GM12801 (cell line): ENCODE measurements around the gene RAB1B.

Source experiments
- TF ChIP-seq, protein P1 (sequence below): IDR thresholded peaks from one replicate; pipeline ENCODE4 v1.5.1; 2011; ENCODE audit warnings: control low read depth; ENCODE audit not compliant: insufficient read length; ENCODE audit errors: extremely low read depth

The RAB1B gene

GRCh38 chr11:66239998-66240780, 28.2 kb upstream of the RAB1B start:
- TF ChIP-seq, protein P1, sequence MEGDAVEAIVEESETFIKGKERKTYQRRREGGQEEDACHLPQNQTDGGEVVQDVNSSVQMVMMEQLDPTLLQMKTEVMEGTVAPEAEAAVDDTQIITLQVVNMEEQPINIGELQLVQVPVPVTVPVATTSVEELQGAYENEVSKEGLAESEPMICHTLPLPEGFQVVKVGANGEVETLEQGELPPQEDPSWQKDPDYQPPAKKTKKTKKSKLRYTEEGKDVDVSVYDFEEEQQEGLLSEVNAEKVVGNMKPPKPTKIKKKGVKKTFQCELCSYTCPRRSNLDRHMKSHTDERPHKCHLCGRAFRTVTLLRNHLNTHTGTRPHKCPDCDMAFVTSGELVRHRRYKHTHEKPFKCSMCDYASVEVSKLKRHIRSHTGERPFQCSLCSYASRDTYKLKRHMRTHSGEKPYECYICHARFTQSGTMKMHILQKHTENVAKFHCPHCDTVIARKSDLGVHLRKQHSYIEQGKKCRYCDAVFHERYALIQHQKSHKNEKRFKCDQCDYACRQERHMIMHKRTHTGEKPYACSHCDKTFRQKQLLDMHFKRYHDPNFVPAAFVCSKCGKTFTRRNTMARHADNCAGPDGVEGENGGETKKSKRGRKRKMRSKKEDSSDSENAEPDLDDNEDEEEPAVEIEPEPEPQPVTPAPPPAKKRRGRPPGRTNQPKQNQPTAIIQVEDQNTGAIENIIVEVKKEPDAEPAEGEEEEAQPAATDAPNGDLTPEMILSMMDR, result no peak

DNA sequence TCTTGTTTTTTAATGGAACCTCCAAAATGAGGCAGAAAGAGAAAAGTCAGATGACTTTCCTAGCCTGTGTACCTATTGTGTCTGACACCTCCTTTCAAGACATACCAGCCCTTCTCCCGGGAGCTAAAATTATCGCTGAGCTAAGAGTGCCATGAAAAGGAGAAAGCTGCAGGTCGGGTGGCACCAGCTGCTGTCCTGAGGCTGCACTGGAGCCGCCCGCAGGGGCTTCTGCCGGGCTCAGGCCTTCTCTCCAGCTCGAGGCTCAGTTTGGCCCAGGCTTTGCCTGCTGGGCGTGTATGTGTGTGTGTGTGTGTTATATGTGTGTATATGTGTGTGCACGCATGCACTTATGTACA, 27.7 kb upstream of the RAB1B start:
- TF ChIP-seq, protein P1, result no peak

DNA sequence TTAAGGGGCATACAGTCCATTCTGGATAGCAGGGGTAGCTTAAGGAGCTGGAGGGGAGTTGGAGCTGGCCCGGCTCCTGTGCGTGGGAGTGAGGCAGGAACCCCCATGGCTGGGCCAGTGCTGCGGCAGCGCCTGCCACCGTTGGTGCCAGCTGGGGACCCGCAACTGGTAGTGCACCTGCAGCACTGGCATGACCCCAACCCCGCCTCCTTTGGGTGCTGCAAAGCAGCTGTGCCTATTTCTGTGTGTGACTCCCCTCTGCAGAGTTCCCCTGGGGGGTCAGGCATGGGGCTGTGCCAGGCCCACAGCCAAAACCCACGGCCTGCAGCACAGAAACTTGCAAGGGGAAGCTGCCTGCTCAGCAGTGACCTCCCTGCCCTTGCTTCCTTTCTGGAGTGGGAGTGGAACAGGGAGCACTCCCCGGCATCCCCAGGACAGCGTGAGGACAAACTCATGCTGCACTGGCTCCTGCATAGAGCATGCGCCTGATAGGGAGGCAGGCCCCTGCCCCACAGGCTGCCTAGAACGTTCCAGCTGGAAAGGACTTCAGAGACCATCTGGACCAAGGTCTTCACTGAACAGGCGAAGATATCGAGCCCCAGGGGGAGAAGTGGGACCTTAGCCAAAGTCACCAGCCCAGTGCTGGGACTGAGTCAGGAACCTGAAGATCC, 26.2 kb upstream of the RAB1B start:
- TF ChIP-seq, protein P1, result no peak

DNA sequence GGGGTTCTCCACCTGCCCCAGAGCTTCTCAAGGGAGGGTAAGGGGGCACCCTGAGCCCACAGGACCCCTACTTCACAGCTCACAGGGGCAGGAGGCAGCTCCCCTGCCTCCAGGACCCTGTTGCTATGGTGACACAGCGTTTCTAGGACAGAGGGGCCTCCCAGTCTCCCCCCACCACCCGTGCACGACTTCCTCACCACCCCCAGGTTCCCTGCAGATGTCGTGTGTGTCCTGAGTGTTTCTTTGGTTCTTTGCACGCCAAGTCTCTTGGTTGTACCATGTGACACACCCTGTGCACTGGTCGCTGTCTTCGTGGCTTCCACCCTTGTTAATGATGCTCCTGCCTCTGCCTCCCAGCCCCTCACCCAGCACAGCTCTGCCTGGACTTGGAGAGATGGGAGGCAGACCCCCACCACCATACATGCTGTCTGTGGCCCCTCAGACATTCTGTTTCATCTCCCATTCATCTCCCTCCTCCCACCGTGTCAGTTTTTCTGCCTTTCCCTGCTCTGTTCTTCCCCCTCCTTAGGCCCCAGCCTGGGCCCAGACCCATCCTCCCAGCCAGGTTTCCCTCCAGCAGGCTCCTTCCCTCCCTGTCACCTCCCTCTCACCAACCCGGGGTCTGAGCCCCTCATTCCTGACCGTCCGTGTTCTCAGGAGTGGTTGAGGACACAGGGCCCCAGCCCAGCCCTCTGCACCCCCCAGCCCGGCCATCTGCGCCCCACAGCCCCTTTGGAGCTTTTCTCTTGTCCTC, 24.5 kb upstream of the RAB1B start:
- TF ChIP-seq, protein P1, result no peak

GRCh38 chr11:66247295-66247694, 21.1 kb upstream of the RAB1B start:
- TF ChIP-seq, protein P1, result no peak

GRCh38 chr11:66247801-66248200, 20.6 kb upstream of the RAB1B start:
- TF ChIP-seq, protein P1, result no peak

GRCh38 chr11:66248903-66249302, 19.5 kb upstream of the RAB1B start:
- TF ChIP-seq, protein P1, result no peak
